ENCODE results near the gene CAPN6.

The CAPN6 gene

GRCh38 chrX:111199505-111199904 lies 70.8 kb downstream of the CAPN6 start:
- no peak for DNase-seq (ENCODE audit: low spot score)

Data from iPS-NIHi11 (cell line).